Fibroblast of skin of right quadriceps (primary cell): ENCODE data around the gene FBXW2.
A peak's percentile ranks its signal among the peaks of the same experiment; 100 is the strongest.
"Not testable (repeated sequence)": the region's sequence is repeated elsewhere in the genome, so short reads cannot be mapped to it uniquely, and the experiment has no call there.

Source experiments
- DNase-seq: peaks from one replicate; pipeline ENCODE4 v3.0.0-alpha.2; 2013

The FBXW2 gene

DNA sequence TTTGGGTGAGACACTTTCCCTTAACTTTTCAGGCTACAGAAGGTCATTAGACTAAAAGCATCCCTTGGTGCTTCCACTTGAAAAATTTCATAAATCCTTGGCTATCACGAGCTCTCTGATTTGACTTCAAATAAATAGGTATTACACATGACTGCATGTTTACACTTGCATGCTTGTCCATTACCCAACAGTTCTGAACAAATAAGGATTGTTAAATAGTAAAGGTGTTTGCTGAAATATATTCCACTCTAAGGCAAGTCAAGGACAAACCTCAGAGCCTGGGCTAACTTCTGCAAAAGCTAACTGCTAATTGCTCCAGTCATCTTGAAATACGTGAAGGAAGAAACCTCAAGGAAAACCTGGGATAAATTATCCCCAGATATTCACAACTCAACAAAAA lies 14.5 kb downstream of the FBXW2 start:
- DNase-seq, result no peak

DNA sequence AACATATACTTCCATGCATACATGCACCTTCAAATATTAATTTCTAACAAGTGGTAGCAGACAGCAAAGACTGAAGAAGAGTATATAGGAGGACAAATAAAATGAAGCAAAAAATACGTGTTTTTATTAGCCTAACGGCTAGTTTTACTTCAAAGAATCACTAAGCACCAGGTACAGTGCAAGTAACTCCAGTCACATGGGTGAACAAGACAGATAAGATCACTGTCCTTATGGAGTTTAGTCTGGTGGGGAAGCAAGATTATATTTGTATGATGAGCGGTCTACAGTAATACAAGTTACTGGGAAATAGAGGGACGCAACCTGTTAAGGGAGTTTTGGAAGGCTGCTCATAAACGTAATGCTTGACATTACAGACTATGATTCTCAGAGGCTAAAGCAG lies 16.0 kb downstream of the FBXW2 start:
- no peak for DNase-seq

DNA sequence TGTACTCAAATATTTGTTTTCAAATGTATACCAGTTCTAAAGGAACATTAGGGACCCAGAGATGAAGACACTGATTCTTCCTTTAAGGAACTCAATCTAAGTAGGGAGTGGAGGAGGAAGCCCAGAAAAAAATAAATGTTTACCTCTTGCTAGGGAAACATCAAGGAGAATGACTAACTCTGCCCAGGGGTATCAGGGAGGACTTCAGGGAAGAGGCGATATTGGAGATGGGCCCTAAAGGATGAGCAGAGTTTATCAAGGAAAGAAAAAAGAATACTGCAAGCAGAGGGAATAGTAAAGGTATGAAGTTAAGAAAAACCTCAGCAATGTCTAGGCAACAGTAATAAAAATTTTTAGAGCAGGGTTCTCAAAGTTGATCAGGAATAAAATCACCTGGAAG lies 16.4 kb downstream of the FBXW2 start:
- DNase-seq, result no peak

DNA sequence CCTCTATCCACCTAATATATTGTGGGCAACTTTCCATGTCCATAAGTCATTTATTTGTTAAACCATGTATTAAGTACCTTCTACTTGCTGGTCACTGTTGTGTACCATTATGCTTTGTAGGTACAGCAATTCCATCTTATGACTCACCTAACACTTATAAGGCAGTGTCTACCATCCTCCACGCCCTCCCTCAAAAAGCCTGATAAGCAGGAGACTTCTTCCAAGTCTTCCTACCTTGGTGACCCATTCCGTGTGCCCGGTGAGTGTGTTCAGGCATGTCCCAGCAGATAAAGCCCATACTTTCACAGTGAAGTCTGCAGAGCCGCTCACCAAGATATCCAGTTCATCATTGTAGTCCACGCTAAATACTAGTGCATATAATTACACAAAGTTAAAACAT lies 17.4 kb downstream of the FBXW2 start:
- DNase-seq, result no peak

DNA sequence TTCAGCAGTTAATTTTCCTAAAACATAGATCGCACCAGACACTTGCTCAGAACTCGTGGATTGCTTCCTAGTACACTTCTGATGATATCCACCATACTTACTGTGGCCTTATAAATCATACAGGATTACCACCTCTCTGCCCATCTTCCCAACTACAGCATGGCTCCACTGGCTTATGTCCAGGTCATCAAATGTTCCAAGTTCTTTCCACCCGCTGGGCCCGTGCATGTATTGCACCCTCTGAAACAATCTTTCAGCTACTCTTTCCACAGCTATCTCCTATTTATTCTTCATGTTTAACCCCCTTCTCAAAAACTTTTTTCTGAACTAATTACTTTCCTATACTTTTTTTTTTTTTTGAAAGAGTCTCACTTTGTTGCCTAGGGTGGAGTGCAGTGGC lies 18.5 kb downstream of the FBXW2 start:
- no peak for DNase-seq

DNA sequence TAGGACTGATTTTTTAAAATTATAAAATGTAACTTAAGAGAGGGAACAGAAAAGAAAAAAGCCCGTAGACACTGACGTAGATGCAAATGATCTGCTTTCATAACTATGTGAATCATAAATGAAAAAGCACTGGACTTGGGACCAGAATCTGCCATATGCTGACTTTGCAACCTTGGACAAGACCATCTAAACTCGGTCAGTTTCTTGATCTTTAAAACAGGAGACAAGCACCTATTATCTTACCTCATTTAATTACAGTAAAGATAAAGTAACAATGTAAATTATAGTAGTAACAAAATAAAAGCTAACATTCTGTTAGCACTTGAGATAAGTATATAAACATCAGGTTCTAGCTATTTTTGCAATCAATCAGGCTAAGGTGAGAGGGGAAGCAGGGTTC lies 20.0 kb downstream of the FBXW2 start:
- DNase-seq, result no peak

DNA sequence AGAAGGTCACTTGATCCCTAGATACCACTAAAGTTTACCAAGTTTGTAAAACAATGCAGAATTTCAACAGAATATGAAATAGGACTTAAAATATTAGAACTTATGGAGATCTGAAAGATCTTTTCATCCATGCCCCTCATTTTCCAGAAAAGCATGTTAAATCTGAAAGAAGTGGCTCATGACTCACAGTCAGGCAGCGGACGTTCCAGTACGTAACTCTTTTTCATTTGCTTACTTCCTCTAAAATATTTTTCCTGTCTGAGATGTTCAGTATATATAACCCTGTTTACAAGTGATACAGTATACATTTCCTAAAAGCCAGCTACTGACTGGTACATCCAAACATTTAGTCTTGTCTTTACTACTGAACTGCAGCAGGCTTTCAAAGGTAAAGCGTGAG lies 22.3 kb downstream of the FBXW2 start:
- no peak for DNase-seq

DNA sequence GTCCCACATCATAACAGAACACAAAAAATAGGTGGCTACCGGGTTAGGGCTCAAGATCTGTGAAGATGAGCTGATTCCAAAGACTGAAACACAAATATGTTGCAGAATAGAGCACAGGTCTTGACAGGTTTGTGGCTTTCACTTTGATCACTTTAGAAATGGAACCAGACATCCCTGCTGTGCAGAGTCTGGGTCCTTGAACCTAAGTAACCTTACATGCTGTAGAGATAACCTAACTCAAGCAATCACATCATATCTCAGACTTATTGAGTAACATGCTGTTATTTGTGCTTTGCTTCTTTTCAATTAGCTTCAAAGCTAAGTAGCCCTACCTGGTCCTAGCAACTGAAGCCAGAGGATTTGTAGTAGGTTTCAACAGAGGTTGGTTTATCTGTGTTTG lies 24.3 kb downstream of the FBXW2 start:
- DNase-seq, result no peak

DNA sequence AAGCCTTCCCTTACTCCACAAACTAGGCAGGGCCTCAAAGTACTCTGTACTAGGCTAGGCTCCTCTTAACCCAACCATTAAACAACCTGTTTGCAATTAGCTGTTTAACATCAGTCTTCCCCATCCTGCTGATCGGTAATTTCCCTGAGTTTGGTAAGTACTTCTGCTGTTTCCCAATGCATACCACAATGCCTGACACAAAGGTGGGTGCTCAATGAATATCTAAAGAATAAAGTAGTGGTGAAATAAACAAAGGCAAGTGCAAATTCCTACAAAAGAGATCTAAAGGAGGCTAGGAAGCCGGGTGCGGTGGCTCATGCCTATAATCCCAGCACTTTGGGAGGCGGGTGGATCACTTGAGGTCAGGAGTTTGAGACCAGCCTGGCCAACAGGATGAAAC lies 25.0 kb downstream of the FBXW2 start:
- DNase-seq, result no peak

DNA sequence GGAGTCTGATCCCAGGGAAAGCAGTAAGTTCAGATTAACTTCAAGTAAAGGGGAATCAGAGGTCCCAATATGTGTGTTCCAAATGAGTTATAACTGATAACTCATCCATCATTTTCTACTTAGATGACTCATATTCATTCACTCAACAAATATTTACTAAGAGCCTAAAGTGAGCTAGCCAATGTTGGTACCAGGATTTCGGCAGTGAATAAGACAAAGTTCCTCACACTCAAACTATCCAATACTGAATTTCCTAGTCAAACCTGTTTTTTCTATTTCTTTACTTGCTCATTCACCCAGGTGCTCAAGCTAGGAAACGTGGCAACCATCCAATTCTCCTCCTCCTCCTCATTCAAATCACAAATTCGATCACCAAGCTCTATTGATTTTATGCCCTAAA lies 25.8 kb downstream of the FBXW2 start:
- no peak for DNase-seq

DNA sequence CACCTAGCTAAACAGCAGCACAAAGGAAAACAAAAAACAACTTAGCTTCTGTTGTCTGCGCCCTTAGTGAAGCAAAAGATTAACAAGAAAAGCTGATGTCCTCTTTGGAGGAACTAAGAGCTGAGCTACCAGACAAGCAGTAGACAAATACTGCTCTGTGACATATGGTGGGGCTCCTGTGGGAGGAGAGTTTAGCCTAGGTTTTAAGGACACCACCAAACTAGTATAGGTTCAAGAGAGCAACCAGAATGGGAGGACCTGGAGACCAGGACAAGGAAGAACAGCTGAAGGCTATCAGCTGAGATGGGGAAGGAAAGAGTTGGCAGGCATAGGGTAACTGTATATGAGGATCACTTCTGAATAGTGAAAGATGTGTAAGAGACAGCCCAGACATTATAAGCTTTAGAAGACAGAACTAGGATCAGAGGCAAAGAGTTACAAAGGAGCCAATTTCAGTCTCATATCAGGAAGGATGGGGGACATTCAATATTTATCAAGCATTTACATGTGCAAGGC lies 27.2 kb downstream of the FBXW2 start:
- no peak for DNase-seq

DNA sequence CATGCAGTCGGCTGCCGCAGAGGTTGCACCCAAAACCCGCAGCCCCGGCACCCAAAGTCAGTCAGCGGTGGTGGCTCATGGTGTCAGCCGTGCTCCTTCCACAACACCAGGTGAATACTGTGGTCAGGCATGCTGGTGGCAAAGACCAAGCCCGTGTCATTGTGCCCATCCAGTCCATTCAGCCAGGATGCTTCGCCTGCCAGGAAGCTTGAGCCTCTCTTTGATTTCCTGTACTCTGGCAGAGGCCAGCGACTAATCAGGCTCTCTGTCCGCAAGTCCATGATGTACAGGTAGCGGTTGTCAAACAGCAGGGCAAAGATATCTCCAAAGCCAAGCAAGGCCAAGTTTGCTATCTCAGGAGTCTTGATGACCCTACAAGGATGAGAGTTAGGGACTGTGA lies 28.7 kb downstream of the FBXW2 start:
- DNase-seq, result no peak

DNA sequence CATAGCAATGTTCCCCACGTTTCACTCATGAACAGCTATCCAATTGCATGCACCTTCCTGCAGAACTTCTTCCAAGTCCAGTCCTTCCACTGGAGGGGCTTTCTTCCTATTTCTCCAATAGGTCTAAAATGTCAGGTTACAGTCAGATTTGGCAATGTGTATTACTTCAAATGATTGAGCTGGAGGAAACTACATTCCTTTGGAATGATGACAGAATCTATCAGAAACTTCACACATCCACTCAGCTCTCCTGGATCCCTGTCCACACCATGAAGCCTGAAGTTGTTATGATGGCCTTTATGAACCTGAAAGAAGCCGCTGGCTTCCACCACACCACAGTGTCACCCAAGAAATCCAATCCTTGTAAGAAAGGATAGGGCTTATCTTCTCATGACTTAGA lies 32.2 kb downstream of the FBXW2 start:
- DNase-seq, result no peak

DNA sequence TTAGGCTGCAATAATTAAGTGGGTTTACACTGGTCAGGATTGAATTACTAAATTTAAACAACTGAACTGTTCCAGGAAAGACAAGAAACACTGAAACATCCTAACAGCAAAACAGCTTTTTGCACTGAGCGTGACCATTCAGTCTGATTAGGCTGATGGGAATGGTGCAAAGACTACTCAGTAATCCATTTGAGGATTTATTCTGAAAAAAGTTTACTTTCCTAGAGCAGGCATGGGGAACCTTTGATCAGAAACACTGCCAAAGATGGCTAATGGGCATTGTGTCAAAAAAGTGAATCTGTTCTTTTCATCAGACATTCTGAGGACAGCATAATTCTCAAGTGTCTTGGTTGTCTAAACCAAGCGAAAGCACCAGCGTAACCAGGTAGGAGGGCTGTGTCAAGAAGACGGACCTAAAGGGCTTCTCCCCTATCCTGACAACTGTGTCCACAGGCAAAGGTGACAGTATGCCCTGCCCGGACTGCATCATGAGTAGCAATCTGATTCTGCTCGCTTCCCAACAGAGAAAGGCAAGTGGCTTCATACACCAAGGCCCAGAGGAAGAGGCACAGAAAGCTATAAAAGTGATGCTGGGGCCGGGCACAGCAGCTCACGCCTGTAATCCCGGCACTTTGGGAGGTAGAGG lies 33.3 kb downstream of the FBXW2 start:
- DNase-seq, result no peak

DNA sequence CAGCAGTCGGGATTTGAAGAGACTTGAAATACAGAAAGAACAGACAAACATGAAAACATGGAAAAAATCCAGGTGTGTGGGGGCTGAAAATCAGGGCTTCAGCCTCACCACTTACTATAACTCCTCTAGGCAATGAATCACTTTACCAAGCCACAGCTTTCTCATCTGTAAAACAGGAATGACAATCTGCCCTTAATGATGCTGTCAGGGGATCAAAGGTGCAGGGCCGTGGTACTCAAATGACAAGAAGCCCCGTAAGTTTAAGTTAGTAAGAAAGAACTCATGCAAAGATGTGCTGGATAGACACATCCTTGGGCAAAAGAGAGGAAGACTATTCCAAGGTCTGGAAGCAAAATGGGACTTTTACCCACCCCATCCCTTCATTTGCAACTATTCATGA lies 34.7 kb downstream of the FBXW2 start:
- DNase-seq, result no peak

DNA sequence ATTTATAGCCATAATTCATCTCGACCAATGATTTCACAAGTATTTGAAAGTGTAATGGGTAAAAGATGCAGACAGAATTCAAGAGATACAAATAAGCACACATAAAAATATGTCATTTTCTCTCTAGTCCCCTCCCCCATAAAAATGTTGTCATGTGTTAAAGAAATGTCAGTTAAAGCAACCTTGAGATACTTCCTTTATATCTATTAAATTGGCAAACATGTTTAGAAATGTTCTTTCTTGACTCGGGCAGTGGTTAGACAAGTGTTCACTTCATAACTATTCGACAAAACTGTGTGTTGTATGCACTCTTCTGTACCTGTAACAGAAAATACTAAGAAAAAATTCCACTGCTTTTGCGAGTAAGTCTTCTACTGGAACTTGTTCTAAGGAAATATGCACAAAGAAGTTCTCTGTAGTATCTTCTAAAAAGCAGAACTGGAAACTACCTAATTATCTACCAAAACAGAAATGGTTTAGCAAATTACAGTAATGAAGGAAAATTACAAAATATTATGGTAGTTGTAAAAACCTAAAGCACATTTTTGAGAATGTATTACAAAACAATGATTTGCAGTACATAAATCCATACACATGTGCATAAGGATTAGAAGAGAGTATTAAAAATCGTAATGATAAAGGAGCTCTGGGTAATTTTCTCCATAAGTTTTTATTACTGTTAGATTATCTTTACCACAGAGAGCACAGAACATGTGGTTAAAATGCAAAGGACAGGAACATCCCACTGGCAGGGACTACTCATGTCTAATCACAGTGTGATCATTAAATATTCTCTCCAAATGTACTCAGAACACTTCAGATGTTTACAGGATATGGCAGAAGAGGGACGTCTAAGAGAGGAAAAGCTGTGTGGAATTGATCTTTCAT lies 35.9 kb downstream of the FBXW2 start:
- no peak for DNase-seq

DNA sequence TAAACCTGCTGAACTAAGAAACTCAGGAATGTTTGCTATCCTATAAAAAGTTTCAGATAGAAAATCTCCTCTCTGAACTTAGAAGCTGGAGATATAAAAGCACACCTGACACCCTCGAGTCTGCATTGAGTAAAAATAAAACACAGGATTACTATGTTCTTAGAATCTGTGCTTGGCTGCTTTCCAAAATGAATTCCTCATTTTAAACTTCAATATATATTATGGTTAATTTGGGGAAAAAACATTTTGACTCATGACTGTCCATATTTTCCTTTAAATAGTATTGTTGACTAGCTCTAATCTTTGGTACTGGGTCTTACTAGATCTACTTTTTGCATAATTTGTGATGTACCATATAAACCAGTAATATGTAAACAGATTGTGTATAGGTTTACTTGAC lies 36.7 kb downstream of the FBXW2 start:
- no peak for DNase-seq

DNA sequence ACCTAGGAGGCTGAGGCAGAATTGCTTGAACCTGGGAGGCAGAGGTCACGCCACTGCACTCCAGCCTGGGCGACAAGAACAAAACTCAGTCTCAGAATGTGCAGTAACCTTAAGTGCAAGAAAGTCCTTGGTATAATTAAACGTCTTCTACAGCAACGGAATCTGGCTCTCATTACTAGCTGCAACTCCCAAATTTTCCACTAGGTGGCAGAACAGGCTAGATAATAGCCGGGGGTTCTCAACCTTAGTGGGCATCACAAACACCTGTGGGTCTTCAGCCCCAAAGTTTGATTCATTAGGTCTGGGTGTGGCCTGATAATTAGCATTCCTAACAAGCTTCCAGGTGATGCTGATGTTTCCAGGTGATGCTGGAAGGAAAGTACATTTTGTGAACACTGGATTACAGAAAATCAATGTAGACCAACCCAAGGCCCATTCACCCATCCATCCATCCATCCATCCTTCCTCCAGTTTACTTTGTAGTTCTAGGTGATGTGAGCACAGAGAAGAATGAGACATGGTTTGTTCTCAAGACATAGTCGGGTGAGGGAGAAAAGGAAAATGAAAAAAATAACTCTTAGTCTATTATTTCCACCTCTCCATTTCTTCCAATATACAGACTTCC lies 37.3 kb downstream of the FBXW2 start:
- DNase-seq, result peak; percentile 43

DNA sequence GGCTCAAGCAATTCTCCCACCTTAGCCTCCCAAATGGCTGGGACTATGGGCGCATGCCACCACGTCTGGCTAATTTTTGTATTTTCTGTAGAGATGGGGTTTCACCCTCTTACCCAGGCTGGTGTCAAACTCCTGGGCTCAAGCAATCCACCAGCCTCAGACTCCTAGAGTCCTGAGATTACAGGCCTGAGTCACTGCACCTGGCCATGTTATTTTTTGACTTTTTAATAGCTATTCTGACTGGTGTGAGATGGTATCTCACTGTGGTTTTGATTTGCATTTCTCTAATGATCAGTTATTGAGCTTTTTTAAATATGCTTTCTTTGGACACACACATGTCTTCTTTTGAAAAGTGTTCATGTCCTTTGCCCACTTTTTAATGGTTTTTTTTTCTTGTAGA lies 38.2 kb downstream of the FBXW2 start:
- no peak for DNase-seq

DNA sequence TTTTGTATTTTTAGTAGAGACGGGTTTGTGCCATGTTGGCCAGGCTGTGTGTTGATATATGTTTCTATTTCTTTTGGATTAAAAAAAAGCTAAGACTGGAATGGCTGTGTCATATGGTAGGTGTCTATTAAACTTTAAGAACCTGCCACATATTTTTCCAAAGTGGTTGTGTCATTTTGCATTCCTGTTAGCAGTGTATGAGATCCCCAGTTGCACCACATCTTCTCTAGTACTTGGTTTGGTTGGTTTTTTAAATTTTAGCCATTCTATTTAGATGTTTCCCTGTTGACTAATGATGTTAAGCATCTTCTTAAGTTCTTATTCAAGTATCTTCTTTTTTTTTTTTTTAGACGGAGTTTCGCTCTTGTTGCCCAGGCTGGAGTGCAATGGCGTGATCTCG lies 42.8 kb downstream of the FBXW2 start:
- DNase-seq, result no peak

DNA sequence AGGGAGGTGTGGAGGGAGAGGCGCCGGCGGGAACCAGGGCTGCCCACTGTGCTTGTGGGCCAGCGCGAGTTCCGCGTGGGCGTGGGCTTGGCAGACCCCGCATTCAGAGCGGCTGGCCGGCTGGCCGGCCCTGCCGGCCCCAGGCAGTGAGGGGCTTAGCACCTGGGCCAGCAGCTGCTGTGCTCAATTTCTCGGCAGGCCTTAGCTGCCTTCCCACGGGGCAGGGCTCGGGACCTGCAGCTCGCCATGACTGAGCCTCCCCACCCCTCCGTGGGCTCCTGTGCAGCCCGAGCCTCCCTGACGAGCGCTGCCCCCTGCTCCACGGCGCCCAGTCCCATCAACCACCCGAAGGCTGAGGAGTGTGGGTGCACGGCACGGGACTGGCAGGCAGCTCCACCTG lies 46.9 kb downstream of the FBXW2 start:
- DNase-seq, result not testable (repeated sequence)

DNA sequence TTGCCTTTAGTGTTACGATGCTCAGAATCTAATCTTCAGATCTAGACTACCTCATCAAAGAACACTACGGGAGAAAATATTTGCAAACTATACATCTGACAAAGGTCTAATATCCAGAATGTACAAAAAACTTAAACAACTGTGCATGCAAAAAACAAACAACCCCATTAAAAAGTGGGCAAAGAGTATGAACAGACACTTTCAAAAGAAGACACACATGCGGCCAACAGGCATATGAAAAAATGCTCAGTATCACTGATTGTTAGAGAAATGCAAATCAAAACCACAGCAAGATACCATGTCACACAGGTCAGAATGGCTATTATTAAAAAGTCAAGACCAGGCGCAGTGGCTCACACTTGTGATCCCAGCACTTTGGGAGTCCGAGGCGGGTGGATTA lies 47.9 kb downstream of the FBXW2 start:
- DNase-seq, result no peak

DNA sequence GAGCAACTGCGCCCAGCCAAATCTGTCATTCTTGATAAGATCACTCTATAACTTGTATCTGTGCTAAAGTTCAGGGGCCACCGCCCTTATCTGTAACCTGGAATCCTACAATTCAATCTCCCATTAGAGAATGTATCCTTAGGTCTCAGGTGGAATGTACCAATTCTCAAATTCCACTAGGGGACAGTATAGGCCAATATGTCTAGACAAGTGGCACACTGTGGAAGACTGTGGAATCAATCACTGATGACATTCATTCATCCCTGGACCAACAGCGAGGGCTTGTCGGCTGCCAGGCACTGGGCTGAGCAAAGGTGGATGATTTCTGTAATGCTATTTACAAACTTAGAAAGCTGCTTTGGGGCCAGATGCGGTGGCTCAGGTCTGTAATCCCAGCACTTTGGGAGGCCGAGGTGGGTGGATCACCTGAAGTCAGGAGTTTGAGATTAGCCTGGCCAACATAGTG lies 50.2 kb downstream of the FBXW2 start:
- peak; percentile 19 for DNase-seq

DNA sequence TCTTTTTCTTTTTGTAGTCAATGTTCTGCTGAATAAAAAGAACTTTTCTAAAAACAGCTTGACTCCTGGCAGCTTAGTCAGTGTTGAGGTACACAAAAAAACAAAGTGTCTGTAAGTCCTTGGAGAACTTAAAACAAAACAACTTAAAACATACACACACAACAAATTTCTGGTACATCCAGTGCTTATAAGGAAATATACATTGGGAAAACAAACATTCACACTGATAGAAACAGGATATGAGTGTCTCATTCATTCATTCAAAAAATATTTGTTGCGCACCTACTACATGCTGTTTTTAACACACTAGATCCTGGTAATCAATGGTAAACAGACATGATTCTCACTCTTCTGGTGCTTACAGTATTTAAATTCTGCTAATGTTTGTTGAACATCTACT lies 51.5 kb downstream of the FBXW2 start:
- DNase-seq, result no peak
